PC-3 (cell line): ENCODE measurements around the gene HMGCLL1. TPM values are rescaled to one million over a fixed set of nuclear protein-coding genes. Genes with fewer than 3 reads are reported as not detected.

Experiments
- ATAC-seq: fragments of 200-7000 bp; cut with Tn5 transposase; 2 replicates; pipeline ENCODE4 v1.9.1; 2020; ENCODE audit warnings: mild to moderate bottlenecking, moderate library complexity
- BruUV-seq: library from RNA; stranded (reverse); fragments of 400-500 nt; replicated peaks from 2 replicates; lab custom pipeline; 2021; lab: Mats Ljungman, UMichigan
- CTCF ChIA-PET: fragments of 300-600 bp; sonication (Branson Sonifier 250); formaldehyde crosslinking; loops from one replicate; lab custom pipeline; 2022; ENCODE audit warnings: antibody characterized with exemption; lab: Charles Lee
- POLR2A ChIA-PET: fragments of 300-600 bp; sonication (Branson Sonifier 250); formaldehyde crosslinking; loops from one replicate; lab custom pipeline; 2022; ENCODE audit warnings: antibody characterized with exemption; ENCODE audit not compliant: unreplicated experiment; lab: Charles Lee
- DNase-seq: peaks from one replicate; pipeline ENCODE4 v3.0.0-alpha.2; 2015
- H2AFZ ChIP-seq: fragments of 300-600 bp; sonication (generic); 2 replicates; pipeline ENCODE4 v1.6.0; 2016; ENCODE audit warnings: antibody characterized with exemption, low read length
- H3F3A ChIP-seq: fragments of 300-600 bp; sonication (generic); one replicate; pipeline ENCODE4 v1.6.0; 2017; ENCODE audit warnings: antibody characterized with exemption, low read length, control low read depth, mild to moderate bottlenecking; ENCODE audit not compliant: unreplicated experiment
- H3K27ac ChIP-seq: fragments of 300-600 bp; sonication (generic); 2 replicates; pipeline ENCODE4 v1.5.1; 2016; ENCODE audit warnings: mild to moderate bottlenecking, low read length
- H3K27me3 ChIP-seq: fragments of 300-600 bp; sonication (generic); 2 replicates; pipeline ENCODE4 v1.6.1; 2016; ENCODE audit warnings: low read length, mixed read lengths
- H3K36me3 ChIP-seq: fragments of 300-600 bp; sonication (generic); 2 replicates; pipeline ENCODE4 v1.6.1; 2016; ENCODE audit warnings: low read depth, mixed run types, low read length, mixed read lengths
- H3K4me1 ChIP-seq: fragments of 300-600 bp; sonication (generic); 2 replicates; pipeline ENCODE4 v1.5.1; 2016; ENCODE audit warnings: low read length; ENCODE audit not compliant: insufficient read depth
- H3K4me2 ChIP-seq: fragments of 300-600 bp; sonication (generic); 2 replicates; pipeline ENCODE4 v1.6.0; 2016; ENCODE audit warnings: low read length
- H3K4me3 ChIP-seq: fragments of 300-600 bp; sonication (generic); 2 replicates; pipeline ENCODE4 v1.5.1; 2016; ENCODE audit warnings: mild to moderate bottlenecking, low read length, mixed read lengths
- H3K79me2 ChIP-seq: fragments of 300-600 bp; sonication (generic); 2 replicates; pipeline ENCODE4 v1.6.1; 2017; ENCODE audit warnings: low read length, mixed read lengths
- H3K9ac ChIP-seq: fragments of 300-600 bp; sonication (generic); 2 replicates; pipeline ENCODE4 v1.6.0; 2016; ENCODE audit warnings: mild to moderate bottlenecking, low read length
- H3K9me2 ChIP-seq: fragments of 300-600 bp; sonication (generic); replicated peaks from 2 replicates; pipeline ENCODE4 v1.6.1; 2016; ENCODE audit warnings: mixed run types, low read length, mixed read lengths
- H3K9me3 ChIP-seq: fragments of 300-600 bp; sonication (generic); 2 replicates; pipeline ENCODE4 v1.6.1; 2016; ENCODE audit warnings: low read length, mixed read lengths
- H4K20me1 ChIP-seq: fragments of 300-600 bp; sonication (generic); 2 replicates; pipeline ENCODE4 v1.6.1; 2016; ENCODE audit warnings: low read length, mixed read lengths
- CTCF ChIP-seq: fragments of 300-600 bp; sonication (generic); conservative IDR thresholded peaks from 2 replicates; pipeline ENCODE4 v1.5.1; 2017; ENCODE audit warnings: antibody characterized with exemption, low read depth, mild to moderate bottlenecking, low read length
- EZH2 ChIP-seq: fragments of 300-600 bp; sonication (generic); IDR thresholded peaks from one replicate; pipeline ENCODE4 v1.6.1; 2017; ENCODE audit warnings: antibody characterized with exemption, mild to moderate bottlenecking, low read length; ENCODE audit not compliant: unreplicated experiment
- EZH2phosphoT487 ChIP-seq: fragments of 300-600 bp; sonication (generic); IDR thresholded peaks from 2 replicates; pipeline ENCODE4 v1.6.1; 2018; ENCODE audit warnings: mild to moderate bottlenecking, antibody characterized with exemption, low read length, borderline replicate concordance
- intact Hi-C: fragments of 100-400 bp; cut with micrococcal nuclease; formaldehyde crosslinking; loops from 2 replicates; pipeline ENCODE4 v1.9.0; 2023
- total RNA-seq: library from RNA; depleted of rRNA; stranded (reverse); fragments of >200 nt; gene quantifications from 2 replicates; pipeline ENCODE4 v1.2.3, GENCODE V29; 2014

The HMGCLL1 gene
- total RNA-seq, 1 experiment from 2014 or later, result not detected

GRCh38 chr6:55568808-55569439, 10.1 kb downstream of the HMGCLL1 start:
- intact Hi-C loops, result no loop called here
- no peaks in the 10 kb centered on the region for H4K20me1 ChIP-seq
- CTCF ChIA-PET, result no interaction called here
- no peak for DNase-seq
- H3K79me2 ChIP-seq, result no peaks in the 10 kb centered on the region
- H3K9me2 ChIP-seq, result no peaks in the 10 kb centered on the region
- BruUV-seq, result no TSS peak
- POLR2A ChIA-PET, result no interaction called here
- ATAC-seq, result no peak
- H3K9ac ChIP-seq, result no peak overlapping the region
- peaks cover 7% of the 10 kb centered on the region; the same call in 1 of the 2 replicates for H3K27me3 ChIP-seq
- TF ChIP-seq CTCF (no peak), EZH2phosphoT487 (no peak), EZH2 (no peak)
- no peak overlapping the region for H3K4me3 ChIP-seq
- no peaks in the 10 kb centered on the region for H3F3A ChIP-seq
- H3K4me2 ChIP-seq, result no peak overlapping the region
- no peaks in the 10 kb centered on the region for H3K36me3 ChIP-seq
- H3K4me1 ChIP-seq, result no peaks in the 10 kb centered on the region
- H2AFZ ChIP-seq, result no peak overlapping the region
- no peak overlapping the region for H3K27ac ChIP-seq
- no peaks in the 10 kb centered on the region for H3K9me3 ChIP-seq

GRCh38 chr6:55567558-55567957, 11.4 kb downstream of the HMGCLL1 start:
- intact Hi-C loops, result no loop called here
- TF ChIP-seq CTCF (no peak), EZH2 (no peak), EZH2phosphoT487 (no peak)

GRCh38 chr6:55566036-55566710, 12.8 kb downstream of the HMGCLL1 start:
- Histone ChIP-seq H3K79me2 (no peaks in the 10 kb centered on the region), H3K4me1 (no peaks in the 10 kb centered on the region), H3K4me3 (no peak overlapping the region), H2AFZ (no peak overlapping the region), H3K27ac (no peak overlapping the region), H3F3A (no peaks in the 10 kb centered on the region), H4K20me1 (no peaks in the 10 kb centered on the region), H3K36me3 (no peaks in the 10 kb centered on the region), H3K9me2 (no peaks in the 10 kb centered on the region), H3K9ac (no peak overlapping the region), H3K9me3 (no peaks in the 10 kb centered on the region), H3K27me3 (peaks cover 7% of the 10 kb centered on the region; the same call in 1 of the 2 replicates), H3K4me2 (no peak overlapping the region)
- TF ChIP-seq EZH2phosphoT487 (no peak), CTCF (no peak), EZH2 (no peak)
- CTCF ChIA-PET, result no interaction called here
- ATAC-seq, result no peak
- intact Hi-C loops, result no loop called here
- no peak for DNase-seq
- POLR2A ChIA-PET, result no interaction called here
- BruUV-seq, result no TSS peak

More at GRCh38 chr6:55567558-55567957, 11.4 kb downstream of the HMGCLL1 start:
- Histone ChIP-seq H3K4me3 (no peak overlapping the region), H2AFZ (no peak overlapping the region), H3K27ac (no peak overlapping the region), H3K79me2 (no peaks in the 10 kb centered on the region), H3K9me2 (no peaks in the 10 kb centered on the region), H4K20me1 (no peaks in the 10 kb centered on the region), H3K4me2 (no peak overlapping the region), H3K9ac (no peak overlapping the region), H3K36me3 (no peaks in the 10 kb centered on the region), H3K27me3 (peaks cover 7% of the 10 kb centered on the region; the same call in 1 of the 2 replicates), H3K4me1 (no peaks in the 10 kb centered on the region), H3K9me3 (no peaks in the 10 kb centered on the region), H3F3A (no peaks in the 10 kb centered on the region)
- ChIA-PET CTCF (no interaction called here), POLR2A (no interaction called here)
- BruUV-seq, result no TSS peak
- ATAC-seq (no peak), DNase-seq (no peak)
